ENCODE data around the gene FZD1.

FZD1 gene

GRCh38 chr7:91314591-91315323, 50.5 kb downstream of the FZD1 start:
- peak; percentile 36 for DNase-seq (ENCODE audit: low spot score)
- no peak overlapping the region for H3K27ac ChIP-seq
- CTCF ChIA-PET, result no interaction called here
- POLR2A ChIA-PET (ENCODE audit: low non-redundant PET), result no interaction called here
- TF ChIP-seq CTCF (conservative IDR thresholded peaks at IDR 0.05; ENCODE audit: low read depth), result no peak

DNA sequence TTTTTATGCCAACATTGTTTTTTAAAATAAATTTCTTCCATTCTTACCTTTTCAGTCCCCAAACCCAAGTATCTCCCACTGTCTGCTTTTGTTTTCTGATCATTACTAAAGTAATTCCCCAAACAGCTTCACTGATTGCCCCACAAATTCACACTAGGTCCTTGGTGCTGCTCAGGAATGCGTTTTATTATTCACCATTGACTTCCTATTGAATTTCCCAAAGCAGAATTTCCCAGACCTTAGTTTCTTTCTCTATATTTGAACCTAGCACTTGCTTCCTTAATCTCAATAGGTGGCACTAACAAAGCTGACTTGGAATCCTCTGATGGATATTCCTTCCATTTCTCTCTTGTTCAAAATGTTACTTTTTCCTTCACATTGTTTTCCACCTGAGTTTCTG, 52.2 kb downstream of the FZD1 start:
- TF ChIP-seq CTCF (conservative IDR thresholded peaks at IDR 0.05; ENCODE audit: low read depth), result no peak
- POLR2A ChIA-PET (ENCODE audit: low non-redundant PET), result no interaction called here
- no peak overlapping the region for H3K27ac ChIP-seq
- CTCF ChIA-PET, result interaction anchor here (0.7 kb wide), 1 partner anchor 272 kb away, joined by 4 read pairs; no protein-coding TSS in a partner anchor
- DNase-seq (ENCODE audit: low spot score), result no peak

GRCh38 chr7:91319351-91319750, 55.1 kb downstream of the FZD1 start:
- POLR2A ChIA-PET (ENCODE audit: low non-redundant PET), result no interaction called here
- CTCF ChIA-PET, result no interaction called here
- DNase-seq (ENCODE audit: low spot score), result no peak
- TF ChIP-seq CTCF (conservative IDR thresholded peaks at IDR 0.05; ENCODE audit: low read depth), result no peak
- no peak overlapping the region for H3K27ac ChIP-seq

DNA sequence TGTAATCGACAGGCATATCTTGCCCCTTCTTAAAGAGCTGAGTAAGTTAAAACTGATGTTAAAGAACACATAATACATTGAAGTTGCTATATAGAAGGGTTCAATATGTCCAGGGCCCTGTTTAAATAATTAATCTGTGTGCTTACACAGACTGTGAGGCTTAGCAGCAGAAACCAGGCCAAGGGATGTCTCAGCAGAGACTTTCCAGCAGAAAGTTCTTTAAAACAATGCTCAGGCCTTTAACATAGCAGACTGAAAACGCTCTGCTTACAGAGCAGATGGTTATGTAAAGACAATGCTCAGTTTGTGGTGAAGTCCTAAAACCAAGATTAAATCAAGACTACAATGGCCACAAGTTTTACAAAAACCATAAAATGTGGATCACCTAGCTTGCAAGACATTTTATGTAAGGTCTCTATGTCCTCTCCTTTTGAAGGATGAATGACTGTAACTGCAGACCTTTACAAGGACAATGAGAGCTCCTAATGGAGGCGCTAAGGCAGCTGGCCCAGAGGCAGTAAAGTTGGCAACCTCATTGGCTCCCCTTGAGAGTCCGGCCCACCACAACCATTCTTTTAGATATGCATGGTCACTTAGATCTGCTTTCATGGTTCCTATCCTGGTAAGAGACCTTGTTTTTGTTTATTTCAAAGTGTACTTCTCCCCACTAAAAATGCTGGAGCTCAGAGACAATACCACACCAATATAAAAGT, 56.3 kb downstream of the FZD1 start:
- ChIA-PET POLR2A (ENCODE audit: low non-redundant PET) (no interaction called here), CTCF (no interaction called here)
- no peak for DNase-seq (ENCODE audit: low spot score)
- no peak for TF ChIP-seq CTCF (conservative IDR thresholded peaks at IDR 0.05; ENCODE audit: low read depth)
- H3K27ac ChIP-seq, result no peak overlapping the region
